OCI-LY7 (cell line): ENCODE measurements around the gene PPP2R5C. TPM values are rescaled to one million over a fixed set of nuclear protein-coding genes. Genes with fewer than 3 reads are reported as not detected.

Source experiments
- BruUV-seq: library from RNA; stranded (reverse); fragments of 400-500 nt; replicated peaks from 2 replicates; lab custom pipeline; 2021; lab: Mats Ljungman, UMichigan
- CTCF ChIA-PET: fragments of 300-600 bp; sonication (Branson Sonifier 250); formaldehyde crosslinking; loops from one replicate; lab custom pipeline; 2022; ENCODE audit warnings: antibody characterized with exemption; ENCODE audit not compliant: unreplicated experiment; lab: Charles Lee
- POLR2A ChIA-PET: fragments of 300-600 bp; sonication (Branson Sonifier 250); formaldehyde crosslinking; loops from one replicate; lab custom pipeline; 2022; ENCODE audit warnings: antibody characterized with exemption; lab: Charles Lee
- DNase-seq: peaks from one replicate; pipeline ENCODE4 v3.0.0-alpha.2; 2015; ENCODE audit warnings: low spot score
- H2AFZ ChIP-seq: fragments of 200-600 bp; sonication (generic), shearing (Covaris generic); 2 replicates; pipeline ENCODE4 v1.6.1; 2014; ENCODE audit warnings: mild to moderate bottlenecking, antibody characterized with exemption, low read length, moderate library complexity
- H3K27ac ChIP-seq: fragments of 200-600 bp; sonication (generic); 2 replicates; pipeline ENCODE4 v1.5.1; 2014; ENCODE audit warnings: mixed run types, low read depth, mild to moderate bottlenecking, moderate library complexity, low read length, inconsistent platforms; ENCODE audit not compliant: poor library complexity, severe bottlenecking
- H3K36me3 ChIP-seq: fragments of 200-600 bp; sonication (generic); 2 replicates; pipeline ENCODE4 v1.6.1; 2014; ENCODE audit warnings: mild to moderate bottlenecking, antibody characterized with exemption, low read length, moderate library complexity, mixed read lengths; ENCODE audit not compliant: insufficient read depth
- H3K4me1 ChIP-seq: fragments of 200-600 bp; sonication (generic); 2 replicates; pipeline ENCODE4 v1.5.1; 2014; ENCODE audit warnings: mild to moderate bottlenecking, low read length; ENCODE audit not compliant: insufficient read depth, poor library complexity, severe bottlenecking
- H3K4me2 ChIP-seq: fragments of 200-600 bp; sonication (generic); 2 replicates; pipeline ENCODE4 v1.6.1; 2014; ENCODE audit warnings: mild to moderate bottlenecking, low read length
- H3K4me3 ChIP-seq: fragments of 200-600 bp; sonication (generic); 2 replicates; pipeline ENCODE4 v1.5.1; 2014; ENCODE audit warnings: mild to moderate bottlenecking, low read depth, low read length; ENCODE audit not compliant: poor library complexity, severe bottlenecking
- H3K79me2 ChIP-seq: fragments of 200-600 bp; sonication (generic); 2 replicates; pipeline ENCODE4 v1.6.1; 2016; ENCODE audit warnings: low read depth, mild to moderate bottlenecking, low read length, moderate library complexity, mixed read lengths; ENCODE audit not compliant: insufficient read depth
- H3K9me2 ChIP-seq: fragments of 200-600 bp; sonication (generic); 2 replicates; pipeline ENCODE4 v1.6.1; 2016; ENCODE audit warnings: mild to moderate bottlenecking, low read length, mixed read lengths; ENCODE audit not compliant: insufficient read depth
- H3K9me3 ChIP-seq: fragments of 200-600 bp; sonication (generic); 2 replicates; pipeline ENCODE4 v1.6.1; 2014; ENCODE audit warnings: mild to moderate bottlenecking, mixed run types, low read length, mixed read lengths
- H4K20me1 ChIP-seq: fragments of 200-600 bp; sonication (generic); 2 replicates; pipeline ENCODE4 v1.6.1; 2014; ENCODE audit warnings: mild to moderate bottlenecking, antibody characterized with exemption, low read length, moderate library complexity, mixed read lengths; ENCODE audit not compliant: insufficient read depth
- EZH2phosphoT487 ChIP-seq: fragments of 200-600 bp; sonication (generic); IDR thresholded peaks from 2 replicates; pipeline ENCODE4 v1.6.1; 2018; ENCODE audit warnings: low read depth, borderline replicate concordance, mild to moderate bottlenecking, mixed run types, antibody characterized with exemption, low read length, moderate library complexity, mixed read lengths
- intact Hi-C: fragments of 100-400 bp; cut with micrococcal nuclease; formaldehyde crosslinking; loops from one replicate; pipeline ENCODE4 v1.10.0; 2022; ENCODE audit not compliant: unreplicated experiment
- total RNA-seq, 2 experiments: library from RNA; depleted of rRNA in 1 of 2; stranded (reverse); fragments of >200 nt in 1 of 2; shearing (Covaris generic) in 1 of 2; gene quantifications; 2 replicates each; pipeline ENCODE4 v1.2.3, GENCODE V29; 2014 to 2022
- TF ChIP-seq, protein P1 (sequence below): fragments of 200-600 bp; sonication (generic); conservative IDR thresholded peaks from 2 replicates; pipeline ENCODE4 v1.5.1; 2014; ENCODE audit warnings: mild to moderate bottlenecking, antibody characterized with exemption, low read length, moderate library complexity, mixed read lengths

PPP2R5C gene
- total RNA-seq, 2 experiments from 2014 or later, result 161 to 236 TPM

DNA sequence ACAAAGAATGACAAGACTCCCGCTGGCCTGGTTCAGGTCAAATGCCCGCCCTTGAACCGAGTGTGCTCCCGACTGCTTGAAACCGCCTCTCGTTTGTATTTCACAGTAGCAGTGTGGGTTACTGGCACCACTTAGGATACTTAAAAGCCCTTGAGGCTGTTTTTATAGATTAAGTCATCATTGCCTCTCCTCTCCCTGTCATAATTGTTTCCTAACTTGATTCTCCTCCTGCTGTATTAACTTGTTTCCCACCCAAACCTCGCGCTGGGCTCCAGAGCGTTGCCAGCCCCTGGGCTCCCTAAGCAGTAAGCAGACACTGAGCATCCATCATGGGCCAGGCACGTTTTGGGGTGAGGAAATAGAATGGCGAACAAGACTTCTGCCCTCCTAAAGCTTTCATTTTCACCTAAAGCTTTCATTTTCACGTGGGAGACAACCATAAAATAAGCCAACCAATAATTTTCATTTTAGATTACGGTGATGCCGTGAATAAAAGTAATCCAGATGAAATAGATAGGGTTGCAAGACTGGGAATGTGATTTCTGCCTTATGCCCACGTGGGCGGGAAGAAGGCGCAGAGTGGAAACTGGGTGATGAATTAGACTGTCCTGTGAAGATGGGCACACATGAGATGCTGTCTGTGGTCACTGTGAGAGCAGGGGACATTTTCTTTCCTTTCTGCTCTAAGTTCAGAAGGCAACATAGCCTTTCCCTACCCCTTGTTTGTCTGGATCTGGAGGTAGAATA is 97.5 kb downstream of the PPP2R5C start:
- Histone ChIP-seq H3K27ac (no peak overlapping the region), H3K9me3 (no peaks in the 10 kb centered on the region), H4K20me1 (peaks cover 6% of the 10 kb centered on the region; the same call in 1 of the 2 replicates), H2AFZ (no peak overlapping the region), H3K4me1 (peaks cover 13% of the 10 kb centered on the region), H3K4me3 (no peak overlapping the region), H3K36me3 (peaks cover 73% of the 10 kb centered on the region), H3K79me2 (peaks cover 63% of the 10 kb centered on the region; the same call in 1 of the 2 replicates), H3K9me2 (no peaks in the 10 kb centered on the region), H3K4me2 (no peak overlapping the region)
- TF ChIP-seq, protein P1, sequence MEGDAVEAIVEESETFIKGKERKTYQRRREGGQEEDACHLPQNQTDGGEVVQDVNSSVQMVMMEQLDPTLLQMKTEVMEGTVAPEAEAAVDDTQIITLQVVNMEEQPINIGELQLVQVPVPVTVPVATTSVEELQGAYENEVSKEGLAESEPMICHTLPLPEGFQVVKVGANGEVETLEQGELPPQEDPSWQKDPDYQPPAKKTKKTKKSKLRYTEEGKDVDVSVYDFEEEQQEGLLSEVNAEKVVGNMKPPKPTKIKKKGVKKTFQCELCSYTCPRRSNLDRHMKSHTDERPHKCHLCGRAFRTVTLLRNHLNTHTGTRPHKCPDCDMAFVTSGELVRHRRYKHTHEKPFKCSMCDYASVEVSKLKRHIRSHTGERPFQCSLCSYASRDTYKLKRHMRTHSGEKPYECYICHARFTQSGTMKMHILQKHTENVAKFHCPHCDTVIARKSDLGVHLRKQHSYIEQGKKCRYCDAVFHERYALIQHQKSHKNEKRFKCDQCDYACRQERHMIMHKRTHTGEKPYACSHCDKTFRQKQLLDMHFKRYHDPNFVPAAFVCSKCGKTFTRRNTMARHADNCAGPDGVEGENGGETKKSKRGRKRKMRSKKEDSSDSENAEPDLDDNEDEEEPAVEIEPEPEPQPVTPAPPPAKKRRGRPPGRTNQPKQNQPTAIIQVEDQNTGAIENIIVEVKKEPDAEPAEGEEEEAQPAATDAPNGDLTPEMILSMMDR, result no peak
- TF ChIP-seq EZH2phosphoT487, result no peak
- intact Hi-C loops, result no loop called here
- BruUV-seq, result no TSS peak
- ChIA-PET CTCF (no interaction called here), POLR2A (interaction anchor here (0.9 to 1.6 kb wide), 3 partner anchors 9 to 13 kb away, joined by 3 to 7 read pairs (median 3); no protein-coding TSS in a partner anchor)
- DNase-seq, result no peak

DNA sequence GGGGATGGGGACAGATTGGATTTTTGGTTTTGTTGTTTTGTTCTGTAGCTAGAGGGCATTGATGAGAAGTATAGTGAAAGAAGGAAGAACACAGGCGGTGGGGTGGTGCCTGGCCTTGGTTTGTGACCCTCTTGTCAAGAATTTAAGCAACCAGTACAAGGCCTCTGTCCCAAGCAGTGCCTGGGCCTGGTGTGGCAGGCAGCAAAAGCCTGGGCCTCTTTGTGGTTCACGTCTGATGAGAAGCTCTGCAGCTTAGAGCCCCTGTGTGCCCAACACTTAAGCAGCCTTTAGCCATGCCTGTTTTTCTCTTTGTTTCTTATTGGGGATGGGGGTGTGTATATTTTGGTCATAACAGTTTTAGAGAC is 98.0 kb downstream of the PPP2R5C start:
- ChIA-PET CTCF (no interaction called here), POLR2A (interaction anchor here (0.9 to 1.6 kb wide), 3 partner anchors 8 to 14 kb away, joined by 3 to 7 read pairs (median 3); no protein-coding TSS in a partner anchor)
- no peaks in the 10 kb centered on the region for H3K9me2 ChIP-seq
- H3K9me3 ChIP-seq, result no peaks in the 10 kb centered on the region
- TF ChIP-seq EZH2phosphoT487, result no peak
- TF ChIP-seq, protein P1, result no peak
- H2AFZ ChIP-seq, result no peak overlapping the region
- no peak overlapping the region for H3K4me3 ChIP-seq
- H3K79me2 ChIP-seq, result peaks cover 58% of the 10 kb centered on the region; the same call in 1 of the 2 replicates
- peaks cover 79% of the 10 kb centered on the region for H3K36me3 ChIP-seq
- H3K4me1 ChIP-seq, result peaks cover 8% of the 10 kb centered on the region
- intact Hi-C loops, result no loop called here
- H3K27ac ChIP-seq, result no peak overlapping the region
- DNase-seq, result no peak
- no TSS peak for BruUV-seq
- H3K4me2 ChIP-seq, result no peak overlapping the region
- peaks cover 6% of the 10 kb centered on the region; the same call in 1 of the 2 replicates for H4K20me1 ChIP-seq

DNA sequence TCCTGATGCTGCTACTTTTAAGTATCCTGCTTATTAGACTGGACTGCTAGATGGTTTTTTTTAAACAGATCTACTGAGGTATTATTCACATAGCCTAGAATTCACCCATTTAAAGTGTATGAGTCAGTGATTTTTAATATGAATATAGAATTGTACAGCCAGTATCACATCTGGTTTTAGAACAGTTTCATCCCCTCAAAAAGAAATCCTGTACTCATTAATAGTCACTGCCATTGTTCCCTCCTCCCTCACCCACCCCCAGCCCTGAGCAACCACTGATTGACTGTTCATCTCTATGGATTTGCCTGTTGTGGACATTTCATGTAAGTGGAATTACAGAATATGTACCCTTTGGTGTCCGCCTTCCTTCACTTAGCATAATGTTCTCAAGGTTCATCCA is 98.4 kb downstream of the PPP2R5C start:
- peaks cover 6% of the 10 kb centered on the region; the same call in 1 of the 2 replicates for H4K20me1 ChIP-seq
- peaks cover 53% of the 10 kb centered on the region; the same call in 1 of the 2 replicates for H3K79me2 ChIP-seq
- H3K9me3 ChIP-seq, result no peaks in the 10 kb centered on the region
- BruUV-seq, result no TSS peak
- POLR2A ChIA-PET, result interaction anchor here (0.9 to 1.6 kb wide), 3 partner anchors 8 to 14 kb away, joined by 3 to 7 read pairs (median 3); no protein-coding TSS in a partner anchor
- intact Hi-C loops, result no loop called here
- DNase-seq, result no peak
- no peak overlapping the region for H3K4me3 ChIP-seq
- H3K36me3 ChIP-seq, result peaks cover 83% of the 10 kb centered on the region
- H3K9me2 ChIP-seq, result no peaks in the 10 kb centered on the region
- H3K4me1 ChIP-seq, result peaks cover 8% of the 10 kb centered on the region
- no peak overlapping the region for H3K27ac ChIP-seq
- CTCF ChIA-PET, result no interaction called here
- H2AFZ ChIP-seq, result no peak overlapping the region
- TF ChIP-seq, protein P1, result no peak
- no peak for TF ChIP-seq EZH2phosphoT487
- H3K4me2 ChIP-seq, result no peak overlapping the region
